GM19043 (cell line): Measurements from ENCODE around the gene MRPL38.
"Not testable (repeated sequence)": the region's sequence is repeated elsewhere in the genome, so short reads cannot be mapped to it uniquely, and the experiment has no call there.

ENCODE experiments used
- ATAC-seq: cut with Tn5 transposase; IDR thresholded peaks from one replicate; pipeline ENCODE4 v1.9.1; 2021; ENCODE audit warnings: low read depth; ENCODE audit not compliant: unreplicated experiment

MRPL38 gene

DNA sequence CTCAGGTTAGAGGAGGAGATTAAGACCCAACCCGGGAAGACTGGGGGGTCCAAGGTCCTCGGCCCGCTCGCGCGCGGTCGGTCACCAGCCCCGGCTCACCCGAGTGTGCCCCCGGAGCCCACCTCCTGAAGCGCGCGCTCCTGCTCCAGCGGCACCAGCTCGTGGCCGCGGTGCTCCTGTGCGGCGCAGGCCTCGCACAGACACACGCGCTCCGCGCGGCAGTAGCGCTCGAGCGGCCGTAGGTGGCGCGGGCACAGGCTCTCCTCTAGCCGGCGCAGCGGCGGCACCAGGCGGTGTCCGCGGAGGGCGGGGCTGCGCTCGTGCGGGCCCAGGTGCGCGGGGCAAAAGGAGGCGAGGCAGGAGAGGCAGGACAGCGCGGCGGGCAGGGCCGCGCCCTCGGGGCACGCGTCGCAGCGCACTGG, 26.9 kb downstream of the MRPL38 start:
- peak; percentile 61 for ATAC-seq

DNA sequence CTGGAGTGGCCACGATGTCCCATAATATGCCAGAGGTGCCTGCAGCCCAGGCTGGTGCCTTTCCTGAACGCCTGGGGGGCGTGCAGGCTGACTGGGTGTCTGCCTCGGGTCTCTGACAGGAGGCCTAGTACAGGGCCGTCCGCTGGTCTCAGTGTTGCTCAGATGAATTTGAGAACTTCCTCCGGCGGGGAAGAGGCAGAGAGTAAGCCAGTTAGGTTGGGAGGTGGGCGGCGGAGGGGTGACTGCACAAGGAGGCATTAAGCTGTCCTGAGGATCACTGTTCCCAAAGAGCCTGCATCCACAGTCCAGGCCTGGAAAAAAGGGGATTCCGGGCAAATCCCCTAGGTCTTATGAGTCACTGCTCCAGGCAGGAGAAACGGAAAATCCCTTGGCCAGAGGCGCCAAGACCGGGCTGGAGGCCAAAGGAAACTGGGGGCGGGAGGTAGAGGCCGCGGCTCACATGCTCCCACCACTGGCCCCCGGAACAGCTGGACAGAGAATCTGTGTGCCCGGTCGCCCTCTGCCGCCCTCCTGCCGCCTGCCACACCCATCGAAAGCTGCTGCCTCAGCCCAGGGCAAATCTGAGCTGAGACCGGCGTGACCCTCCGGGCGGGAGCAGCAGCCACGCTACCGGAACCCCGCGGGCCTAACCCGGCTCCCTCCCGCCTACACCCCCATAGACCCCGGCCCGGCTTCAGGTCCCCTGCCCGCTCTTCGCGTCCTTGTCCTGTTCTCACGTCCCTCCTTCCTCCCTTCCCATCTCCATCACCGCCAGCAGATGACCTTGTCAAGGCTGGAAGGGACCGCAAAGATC, 27.5 kb downstream of the MRPL38 start:
- no peak for ATAC-seq

DNA sequence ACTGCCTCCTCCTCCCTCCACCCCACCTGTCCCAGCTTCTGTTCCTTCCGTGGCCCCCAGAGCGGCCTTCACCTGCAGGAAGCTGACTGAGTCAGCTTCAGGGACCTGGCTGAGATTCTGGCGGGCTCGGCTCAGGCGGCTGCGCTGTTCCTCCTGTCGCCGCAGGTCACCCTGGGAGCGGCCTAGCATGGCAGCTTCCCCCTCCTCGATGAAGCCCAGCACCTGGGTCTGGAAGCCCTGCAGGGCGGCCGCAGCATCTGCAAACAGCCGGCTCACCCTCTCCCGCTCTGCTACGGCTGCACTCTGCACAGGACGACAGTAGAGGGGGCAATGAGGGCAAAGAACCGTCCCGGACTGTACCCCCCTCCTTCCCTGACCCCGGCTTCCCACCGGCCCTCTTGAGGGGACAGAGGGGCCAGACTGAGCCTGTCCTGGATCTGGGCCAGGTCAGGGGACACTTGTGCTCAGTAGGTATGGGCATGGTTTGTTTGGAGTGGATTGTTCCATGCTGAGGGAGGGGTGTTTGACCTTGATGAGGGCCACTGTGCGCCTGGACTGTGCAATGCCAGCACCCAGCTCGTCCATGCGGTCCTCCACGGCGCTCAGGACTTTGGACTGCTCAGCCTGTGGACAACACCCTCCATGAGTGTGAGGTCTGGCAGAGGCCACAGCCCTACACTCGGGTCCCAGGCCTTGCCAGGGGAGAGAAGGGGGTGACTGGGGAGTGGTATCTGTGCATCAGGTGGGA, 28.3 kb downstream of the MRPL38 start:
- no peak for ATAC-seq

DNA sequence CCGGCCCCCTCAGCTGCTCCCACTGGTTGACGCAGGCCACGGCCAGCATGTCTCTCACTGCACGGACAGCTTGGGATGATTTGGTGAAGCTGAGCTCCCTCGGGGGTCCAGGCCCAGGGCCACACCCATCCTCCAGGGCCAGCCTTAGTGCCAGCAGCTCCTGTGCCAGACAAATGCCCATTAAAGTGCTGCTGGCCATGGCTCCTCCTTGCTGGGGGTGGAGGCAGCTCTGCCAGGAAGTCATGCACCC, 28.8 kb downstream of the MRPL38 start:
- ATAC-seq: no peak

DNA sequence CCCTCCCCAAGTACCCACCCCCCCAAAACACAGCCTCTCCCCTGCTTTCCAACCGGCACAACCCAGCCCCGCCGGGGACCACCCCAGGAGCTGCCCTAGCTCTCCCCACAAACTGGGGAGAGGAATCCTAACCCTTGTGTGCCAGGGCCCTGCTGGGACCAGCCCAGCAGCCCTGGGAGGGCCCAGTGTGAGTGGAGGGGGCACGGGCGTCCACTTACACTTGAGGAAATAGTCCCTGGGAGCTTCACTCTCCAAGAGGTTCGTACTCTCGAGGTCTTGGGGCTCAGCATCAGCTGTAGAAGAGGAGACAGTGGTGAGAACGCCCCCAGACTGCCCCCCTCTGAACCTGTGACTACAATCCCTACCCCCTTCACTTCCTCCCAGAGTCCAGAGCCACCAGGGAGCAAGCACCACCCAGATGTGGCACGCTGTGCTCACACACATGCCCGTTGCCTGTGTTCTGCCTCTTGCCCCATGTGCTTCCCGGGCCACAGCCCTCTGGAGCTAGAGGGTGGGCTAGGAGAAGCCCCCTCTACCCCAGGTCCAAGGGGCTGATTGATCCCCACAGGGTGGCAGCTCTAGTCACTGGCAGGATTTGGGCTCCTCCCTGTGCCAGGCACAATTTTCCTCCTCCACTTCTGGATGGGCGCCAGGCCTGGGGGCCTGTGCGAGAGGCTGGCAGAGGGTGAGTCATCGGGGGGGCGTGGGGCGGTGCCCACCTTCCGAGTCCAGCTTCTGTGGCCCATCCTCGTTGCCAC, 29.3 kb downstream of the MRPL38 start:
- ATAC-seq: no peak

DNA sequence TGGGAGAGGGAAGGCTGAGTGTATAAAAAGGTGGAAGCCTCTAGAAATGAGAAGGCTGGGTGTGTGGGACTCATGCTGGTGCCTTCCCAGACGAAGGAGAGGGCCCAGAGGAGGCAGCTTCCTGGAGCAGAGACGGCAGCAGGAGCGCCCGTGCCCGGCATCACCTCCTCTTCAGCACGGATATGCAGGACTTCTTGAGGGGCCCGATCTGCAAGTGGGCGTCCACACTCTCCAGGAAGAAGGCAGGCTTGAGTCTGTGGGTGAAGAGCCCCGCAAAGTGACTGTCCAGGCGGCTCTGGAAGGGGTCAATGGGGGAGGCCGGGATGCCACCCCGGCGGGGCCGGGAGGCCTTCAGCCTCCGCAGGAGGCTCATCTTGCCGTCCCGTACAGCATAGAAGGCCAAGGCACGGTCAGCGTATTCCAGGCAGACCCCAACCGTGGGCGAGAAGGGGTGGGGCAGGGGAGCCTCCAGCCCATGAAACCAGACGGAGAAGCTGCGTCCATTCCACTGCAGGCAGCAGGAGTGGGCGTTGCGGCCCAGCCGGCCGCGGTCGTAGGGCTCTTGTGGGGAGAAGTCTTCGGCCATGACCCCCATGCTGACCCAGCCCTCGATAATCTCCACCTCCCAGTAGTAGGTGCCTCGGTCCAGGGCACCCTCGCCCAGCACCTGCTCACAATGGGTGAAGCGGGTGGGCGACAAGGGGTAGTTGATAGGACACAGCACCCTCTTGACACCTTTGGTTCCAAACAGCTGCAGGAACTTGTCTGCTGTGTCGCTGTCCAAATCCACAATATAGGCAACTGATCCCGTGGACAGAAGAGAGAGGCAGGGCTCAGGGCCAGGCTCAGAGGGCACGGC, 30.1 kb downstream of the MRPL38 start:
- ATAC-seq: no peak

DNA sequence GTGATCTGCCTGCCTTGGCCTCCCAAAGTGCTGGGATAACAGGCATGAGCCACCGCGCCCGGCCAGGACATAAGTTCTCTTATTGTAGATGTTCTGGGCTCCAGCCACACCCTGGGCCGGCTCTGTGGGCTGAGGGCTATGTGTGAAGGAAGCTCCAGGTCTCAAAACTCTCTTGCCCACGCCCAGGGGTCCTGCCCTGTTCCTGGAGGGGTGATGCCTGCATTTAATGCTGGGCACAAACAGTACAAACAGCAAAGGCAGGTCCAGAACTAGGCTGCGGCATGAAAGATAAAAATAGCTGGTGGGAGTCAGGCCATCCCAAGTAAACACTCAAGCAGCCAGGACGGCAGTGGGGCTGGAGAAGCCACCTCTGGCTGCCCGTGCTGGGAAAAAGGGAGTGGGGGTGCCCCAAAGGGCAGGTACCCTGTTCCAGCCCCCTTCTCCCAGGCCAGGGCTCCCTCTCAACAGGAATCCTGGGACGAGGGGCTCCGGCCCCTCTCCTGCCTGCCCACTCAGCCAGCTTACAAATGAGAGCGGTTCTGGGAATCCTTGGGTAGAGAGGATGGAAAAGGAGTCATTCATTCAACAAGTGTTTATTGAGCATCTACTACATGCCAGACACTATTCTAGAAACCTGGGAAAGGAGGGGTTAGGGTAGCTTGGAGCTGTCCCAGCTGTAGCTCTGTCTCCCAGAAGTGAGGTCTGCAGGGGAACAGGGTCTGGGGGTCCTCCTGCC, 30.9 kb downstream of the MRPL38 start:
- no peak for ATAC-seq

DNA sequence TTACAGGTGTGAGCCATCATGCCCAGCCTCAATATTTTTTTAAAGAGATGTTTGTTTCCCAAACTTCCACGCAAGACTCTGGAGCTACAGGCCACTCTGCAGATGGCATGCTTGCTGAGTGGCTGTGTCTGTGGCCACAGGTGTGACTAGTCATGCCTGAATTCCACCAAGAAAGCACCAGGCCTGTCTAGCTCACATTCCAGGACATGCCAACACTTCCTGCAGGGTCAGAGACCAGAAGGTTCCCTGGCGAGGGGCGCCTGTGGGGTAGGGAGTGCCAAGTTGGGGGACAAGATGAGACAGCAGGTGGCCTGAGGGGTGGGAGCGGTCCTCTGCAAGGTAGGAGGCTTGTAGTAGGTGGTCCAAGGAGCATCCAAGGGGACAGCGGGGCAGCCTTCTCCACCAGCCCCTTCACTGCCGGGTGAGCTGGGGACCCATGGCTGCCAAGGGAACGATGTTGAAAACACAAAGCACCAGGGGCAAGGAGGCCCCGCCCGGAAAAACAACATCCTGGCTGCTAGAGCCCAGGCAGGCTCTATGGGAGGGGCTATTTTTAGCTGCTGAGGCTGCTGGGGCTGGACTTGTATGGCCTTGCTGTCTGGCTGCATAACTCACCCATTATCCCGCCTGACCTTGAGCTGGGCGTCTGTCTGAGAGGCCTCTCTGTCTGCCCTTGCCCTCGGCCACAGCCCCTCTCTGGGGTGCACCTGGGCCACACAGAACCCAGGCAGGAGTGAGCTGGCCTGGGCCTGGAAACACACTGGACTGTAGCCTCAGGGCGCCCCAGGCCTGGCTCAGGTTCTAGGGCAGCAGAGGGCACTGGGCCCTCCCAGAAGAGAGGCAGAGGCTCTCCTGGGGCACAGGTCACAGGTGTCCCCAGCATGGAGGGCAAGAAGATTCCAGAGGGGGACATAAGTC, 32.0 kb downstream of the MRPL38 start:
- no peak for ATAC-seq

DNA sequence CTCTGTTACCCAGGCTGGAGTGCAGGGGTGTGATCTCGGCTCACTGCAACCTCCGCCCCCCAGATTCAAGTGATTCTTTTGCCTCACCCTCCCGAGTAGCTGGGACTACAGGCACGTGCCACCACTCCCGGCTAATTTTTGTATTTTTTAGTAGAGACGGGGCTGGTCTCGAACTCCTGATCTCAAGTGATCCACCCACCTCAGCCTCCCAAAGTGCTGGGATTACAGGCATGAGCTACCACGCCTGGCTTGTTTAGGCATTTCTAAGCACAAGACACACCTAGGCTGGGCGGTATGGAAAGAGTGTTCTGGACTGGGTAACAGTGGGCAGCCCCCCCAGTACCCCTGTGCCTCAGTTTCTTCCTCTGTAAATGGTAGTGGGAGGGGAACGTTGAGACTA, 34.5 kb downstream of the MRPL38 start:
- not testable (repeated sequence) for ATAC-seq

DNA sequence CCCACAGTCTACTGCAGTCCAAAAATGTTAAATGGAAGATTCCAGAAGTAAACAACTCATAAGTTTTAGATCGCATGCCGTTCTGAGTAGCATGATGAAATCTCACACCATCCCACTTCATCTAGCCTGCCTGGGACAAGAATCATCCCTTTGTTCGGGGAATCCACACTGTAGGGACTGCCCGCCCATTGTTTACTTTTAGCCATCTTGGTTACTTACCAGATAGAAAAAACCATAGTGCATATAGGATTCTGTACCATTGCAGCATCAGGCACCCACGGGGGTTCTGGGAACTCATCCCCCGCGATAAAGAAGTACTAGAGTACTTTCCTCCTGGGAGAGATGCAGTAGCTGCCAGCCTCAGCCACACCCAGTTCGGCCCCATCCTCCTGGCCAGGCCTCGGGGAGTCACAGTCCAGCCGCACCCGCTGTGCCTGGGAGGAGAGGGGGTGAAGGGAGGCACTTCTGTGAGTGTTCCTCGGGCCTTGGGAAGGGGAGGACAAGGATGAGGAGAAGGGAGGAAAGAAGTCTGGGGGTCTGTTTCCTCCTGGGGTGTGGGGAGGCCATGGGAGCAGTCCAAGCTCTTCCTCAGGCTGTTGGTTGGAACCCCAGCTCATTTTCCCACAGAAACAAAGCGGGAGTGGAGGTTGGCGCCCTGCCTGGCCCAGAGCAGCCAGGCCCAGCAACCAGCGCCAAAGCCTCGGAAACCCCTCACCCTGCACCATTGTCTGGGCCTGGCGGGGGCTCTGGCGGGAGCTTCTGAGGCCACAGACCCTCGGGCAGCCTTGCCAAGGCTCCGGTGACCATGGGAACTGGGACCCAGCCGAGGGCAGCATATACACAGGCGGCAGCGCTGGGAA, 35.2 kb downstream of the MRPL38 start:
- no peak for ATAC-seq

DNA sequence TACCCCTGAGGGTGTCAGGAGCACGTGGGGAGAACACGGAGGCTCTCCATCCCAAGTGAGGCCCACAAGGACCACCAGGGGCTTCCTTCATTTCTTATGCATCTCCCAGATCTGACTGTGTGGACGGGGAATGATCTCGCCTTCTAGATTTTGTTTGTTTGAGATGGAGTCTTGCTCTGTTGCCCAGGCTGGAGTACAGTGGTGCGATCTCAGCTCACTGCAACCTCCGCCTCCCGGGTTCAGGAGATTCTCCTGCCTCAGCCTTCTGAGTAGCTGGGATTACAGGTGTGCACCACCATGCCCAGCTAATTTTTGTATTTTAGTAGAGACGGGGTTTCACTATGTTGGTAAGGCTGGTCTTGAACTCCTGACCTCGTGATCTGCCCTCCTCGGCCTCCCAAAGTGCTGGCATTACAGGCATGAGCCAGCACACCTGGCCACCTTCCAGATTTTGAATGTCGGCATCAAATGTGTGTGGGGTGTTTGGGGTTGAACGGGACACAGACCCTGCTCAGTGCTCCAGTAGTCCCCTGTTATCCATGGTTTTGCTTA, 35.9 kb downstream of the MRPL38 start:
- not testable (repeated sequence) for ATAC-seq

DNA sequence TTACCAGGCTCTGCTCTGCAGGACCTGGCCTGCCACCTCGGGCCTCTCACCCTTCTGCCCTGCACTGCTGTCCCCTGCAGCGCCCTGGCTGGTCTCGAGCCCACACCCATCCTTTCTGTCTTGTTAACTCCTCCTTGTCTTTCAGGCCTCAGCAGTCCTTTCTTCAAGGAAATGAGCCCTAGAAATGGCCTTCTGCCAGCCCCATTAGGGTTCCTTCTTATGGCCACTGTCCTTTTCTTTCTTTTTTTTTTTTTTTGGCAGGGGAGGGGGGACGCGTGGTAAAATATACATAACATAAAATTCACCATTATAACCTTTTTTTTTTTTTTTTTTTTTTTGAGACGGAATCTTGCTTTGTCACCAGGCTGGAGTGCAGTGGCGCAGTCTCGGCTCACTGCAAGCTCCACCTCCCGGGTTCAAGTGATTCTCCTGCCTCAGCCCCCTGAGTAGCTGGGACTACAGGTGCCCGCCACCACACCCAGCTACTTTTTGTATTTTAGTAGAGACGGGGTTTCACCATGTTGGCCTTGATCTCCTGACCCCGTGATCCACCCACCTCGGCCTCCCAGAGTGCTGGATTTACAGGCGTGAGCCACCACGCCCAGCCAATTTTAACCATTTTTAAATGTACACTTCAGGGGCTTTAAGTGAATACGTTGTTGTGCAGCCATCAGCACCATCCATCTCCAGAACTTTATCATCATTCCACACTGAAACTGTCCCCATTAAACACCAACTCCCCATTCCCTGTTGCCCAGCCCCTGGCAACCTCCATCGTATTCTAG, 39.1 kb downstream of the MRPL38 start:
- not testable (repeated sequence) for ATAC-seq

DNA sequence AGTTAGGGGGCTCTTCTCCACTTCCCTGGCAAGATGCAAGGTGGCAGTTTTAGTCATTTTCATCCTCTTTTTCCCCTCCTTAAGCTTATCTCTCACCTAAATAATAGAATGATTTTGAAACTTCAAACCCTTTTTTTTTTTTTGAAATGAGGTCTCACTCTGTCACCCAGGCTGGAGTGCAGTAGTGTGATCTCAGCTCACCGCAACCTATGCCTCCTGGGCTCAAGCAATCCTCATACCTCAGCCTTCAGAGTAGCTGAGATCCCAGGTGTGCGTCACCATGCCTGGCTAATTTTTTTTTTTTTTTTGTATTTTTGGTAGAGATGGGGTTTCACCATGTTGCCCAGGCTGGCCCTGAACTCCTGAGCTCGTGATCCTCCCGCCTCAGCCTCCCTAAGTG, 39.8 kb downstream of the MRPL38 start:
- ATAC-seq: not testable (repeated sequence)

DNA sequence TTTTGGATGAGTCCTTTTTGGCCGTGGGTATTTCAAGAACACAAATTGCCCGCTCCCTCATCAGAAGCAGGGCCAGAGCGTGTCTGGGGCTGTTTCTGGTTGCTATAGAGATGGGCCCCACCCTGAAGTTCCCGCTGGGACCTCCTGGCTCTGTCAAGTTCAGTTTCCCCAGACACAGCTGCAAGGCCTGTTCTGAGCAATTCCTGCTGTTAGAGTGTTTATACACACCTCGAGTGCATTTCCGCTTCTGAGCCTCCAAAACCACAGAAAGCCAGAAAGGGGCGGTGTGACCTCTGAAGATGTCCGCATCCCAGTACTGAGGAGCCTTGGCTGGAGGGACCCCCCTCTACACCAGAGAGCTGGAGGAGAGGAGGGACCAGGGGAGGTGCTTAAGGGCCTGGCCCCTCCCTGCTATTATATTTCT, 40.2 kb downstream of the MRPL38 start:
- peak; percentile 73 for ATAC-seq

DNA sequence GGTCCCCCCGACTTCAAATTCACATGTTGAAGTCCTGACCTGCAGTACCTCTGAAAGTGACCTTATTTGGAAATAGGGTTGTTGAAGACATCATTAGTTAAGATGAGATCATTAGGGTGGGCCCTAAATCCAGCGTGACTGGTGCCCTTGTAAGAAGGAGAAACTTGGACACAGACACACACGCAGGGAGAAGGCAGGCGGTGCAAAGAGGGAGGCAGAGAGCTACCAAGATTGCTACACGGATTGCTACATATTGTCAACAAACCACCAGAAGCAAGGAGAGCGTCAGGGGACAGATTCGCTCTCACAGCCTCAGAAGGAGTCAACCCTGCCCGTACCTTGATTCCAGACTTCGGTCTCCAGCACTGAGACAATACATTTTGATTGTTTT, 42.8 kb downstream of the MRPL38 start:
- no peak for ATAC-seq

DNA sequence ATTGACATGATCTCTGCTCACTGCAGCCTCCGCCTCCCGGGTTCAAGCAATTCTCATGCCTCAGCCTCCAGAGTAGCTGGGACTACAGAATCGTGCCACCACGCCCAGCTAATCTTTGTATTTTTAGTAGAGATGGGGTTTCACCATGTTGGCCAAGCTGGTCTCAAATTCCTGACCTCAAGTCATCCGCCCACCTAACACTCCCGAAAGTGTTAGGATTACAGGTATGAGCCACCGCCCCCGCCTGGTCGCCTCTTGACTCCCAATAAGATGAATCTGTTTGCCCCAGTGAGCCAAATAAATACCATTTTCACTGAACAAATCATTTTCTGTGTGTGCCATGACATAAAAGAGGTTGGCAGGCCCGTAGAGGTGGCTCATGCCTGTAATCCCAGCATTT, 45.3 kb downstream of the MRPL38 start:
- not testable (repeated sequence) for ATAC-seq
